H1 (cell line): ENCODE results near the gene TIE1. TPM values are rescaled to one million over a fixed set of nuclear protein-coding genes. Genes with fewer than 3 reads are reported as not detected.

Source experiments
- CTCF ChIA-PET: fragments of 300-600 bp; sonication (Branson Sonifier 250); formaldehyde crosslinking; loops from one replicate; lab custom pipeline; 2021; ENCODE audit not compliant: partially characterized antibody; lab: Charles Lee
- POLR2A ChIA-PET: fragments of 300-600 bp; sonication (Branson Sonifier 250); formaldehyde crosslinking; loops from one replicate; lab custom pipeline; 2021; ENCODE audit warnings: inconsistent platforms; ENCODE audit not compliant: partially characterized antibody; lab: Charles Lee
- DNase-seq, 2 experiments: peaks; one replicate each; pipeline versions ENCODE4 v3.0.0 to v3.0.0-alpha.2; 2010 to 2022; ENCODE audit warnings: low spot score in 2 of 2, low read depth in 1 of 2, mixed read lengths in 1 of 2
- FAIRE-seq: peaks from 2 replicates; lab custom pipeline; 2011; peaks lifted over from hg19 to GRCh38; lab: Jason Lieb, UNC
- H2AFZ ChIP-seq: 2 replicates; pipeline ENCODE4 v1.8.1; 2012; ENCODE audit warnings: low read length, inconsistent platforms
- H2AK5ac ChIP-seq: 2 replicates; pipeline ENCODE4 v1.6.1; 2013; ENCODE audit warnings: low read depth, low read length
- H2BK120ac ChIP-seq: replicated peaks from 2 replicates; pipeline ENCODE3; 2013; ENCODE audit warnings: low read depth, low read length, inconsistent platforms
- H2BK12ac ChIP-seq: 2 replicates; pipeline ENCODE4 v1.6.1; 2013; ENCODE audit warnings: low read depth, low read length
- H2BK15ac ChIP-seq: 2 replicates; pipeline ENCODE4 v1.6.1; 2013; ENCODE audit warnings: low read length
- H2BK20ac ChIP-seq: 2 replicates; pipeline ENCODE4 v1.6.1; 2013; ENCODE audit warnings: low read length
- H2BK5ac ChIP-seq: 2 replicates; pipeline ENCODE4 v1.6.1; 2013; ENCODE audit warnings: low read depth, low read length
- H3K14ac ChIP-seq: 2 replicates; pipeline ENCODE4 v1.6.1; 2013; ENCODE audit warnings: inconsistent platforms; ENCODE audit not compliant: insufficient read length
- H3K18ac ChIP-seq: 2 replicates; pipeline ENCODE4 v1.6.1; 2013; ENCODE audit warnings: low read length; ENCODE audit errors: extremely low read depth
- H3K23ac ChIP-seq: 2 replicates; pipeline ENCODE4 v1.6.1; 2013; ENCODE audit warnings: inconsistent platforms; ENCODE audit not compliant: insufficient read length
- H3K23me2 ChIP-seq: 2 replicates; pipeline ENCODE4 v1.6.1; 2013; ENCODE audit warnings: low read depth, low read length
- H3K27ac ChIP-seq: 2 replicates; pipeline ENCODE4 v1.6.1; 2011; ENCODE audit warnings: low read depth, low read length, inconsistent platforms
- H3K27me3 ChIP-seq, 4 experiments: replicated peaks in 1 of 4; 1 replicate in 1 of 4; 2 replicates in 3 of 4; pipeline versions ENCODE4 v1.6.1 to v1.8.1; 2011 to 2013; ENCODE audit warnings: low read length in 3 of 4, mild to moderate bottlenecking in 3 of 4, inconsistent platforms in 2 of 4, mixed read lengths in 2 of 4, moderate library complexity in 1 of 4; ENCODE audit not compliant: control insufficient read depth in 3 of 4, insufficient read depth in 3 of 4; ENCODE audit errors: extremely low read depth in 1 of 4
- H3K36me3 ChIP-seq, 4 experiments: 2 replicates each; pipeline versions ENCODE4 v1.6.1 to v1.8.1; 2011 to 2013; ENCODE audit warnings: mild to moderate bottlenecking in 4 of 4, low read length in 3 of 4, moderate library complexity in 2 of 4, control low read depth in 1 of 4, inconsistent platforms in 1 of 4; ENCODE audit not compliant: insufficient read depth in 4 of 4, control insufficient read depth in 2 of 4
- H3K4ac ChIP-seq: replicated peaks from 2 replicates; pipeline ENCODE3; 2013; ENCODE audit warnings: low read length, low read depth, mixed read lengths, inconsistent platforms; ENCODE audit not compliant: insufficient read length
- H3K4me1 ChIP-seq, 4 experiments: replicated peaks in 1 of 4; 1 replicate in 1 of 4; 2 replicates in 3 of 4; pipeline versions ENCODE4 v1.6.1 to v1.8.1; 2011 to 2013; ENCODE audit warnings: low read length in 3 of 4, inconsistent platforms in 2 of 4, mixed read lengths in 1 of 4; ENCODE audit not compliant: insufficient read depth in 4 of 4, control insufficient read depth in 3 of 4
- H3K4me2 ChIP-seq, 2 experiments: 2 replicates each; pipeline versions ENCODE4 v1.6.1 to v1.8.1; 2011 to 2013; ENCODE audit warnings: low read depth in 2 of 2, low read length in 2 of 2, control low read depth in 1 of 2, inconsistent platforms in 1 of 2, mild to moderate bottlenecking in 1 of 2; ENCODE audit not compliant: insufficient read depth in 1 of 2
- H3K4me3 ChIP-seq, 4 experiments: fragments of 200-600, 300-600 bp in 1 of 4; sonication (generic), shearing (Covaris generic), sonication (Bioruptor Twin) in 1 of 4; 2 replicates each; pipeline versions ENCODE4 v1.5.1 to v1.8.1; 2011 to 2016; ENCODE audit warnings: low read length in 4 of 4, low read depth in 3 of 4, control low read depth in 2 of 4, inconsistent platforms in 2 of 4, mild to moderate bottlenecking in 2 of 4, mixed read lengths in 1 of 4, moderate library complexity in 1 of 4; ENCODE audit not compliant: insufficient read depth in 2 of 4; ENCODE audit errors: extremely low read depth in 1 of 4
- H3K56ac ChIP-seq: replicated peaks from 2 replicates; pipeline ENCODE3; 2013; ENCODE audit warnings: low read depth, mild to moderate bottlenecking, mixed read lengths, low read length, inconsistent platforms; ENCODE audit not compliant: insufficient read length
- H3K79me1 ChIP-seq: 2 replicates; pipeline ENCODE4 v1.6.1; 2013; ENCODE audit warnings: low read depth, low read length, control low read depth
- H3K79me2 ChIP-seq, 2 experiments: 2 replicates each; pipeline versions ENCODE4 v1.6.1 to v1.8.1; 2012 to 2013; ENCODE audit warnings: low read length in 2 of 2, mild to moderate bottlenecking in 2 of 2, inconsistent platforms in 1 of 2; ENCODE audit not compliant: insufficient read depth in 2 of 2, control insufficient read depth in 1 of 2
- H3K9ac ChIP-seq, 4 experiments: replicated peaks in 1 of 4; 1 replicate in 1 of 4; 2 replicates in 3 of 4; pipeline versions ENCODE4 v1.6.1 to v1.8.1; 2011 to 2013; ENCODE audit warnings: low read depth in 3 of 4, low read length in 3 of 4, control low read depth in 2 of 4, mild to moderate bottlenecking in 2 of 4, moderate library complexity in 2 of 4, inconsistent platforms in 1 of 4; ENCODE audit errors: extremely low read depth in 1 of 4
- H3K9me3 ChIP-seq, 2 experiments: 2 replicates each; pipeline versions ENCODE4 v1.6.1 to v1.8.1; 2012 to 2013; ENCODE audit warnings: mild to moderate bottlenecking in 2 of 2, moderate library complexity in 2 of 2, control low read depth in 1 of 2, inconsistent platforms in 1 of 2, low read depth in 1 of 2, low read length in 1 of 2, mixed read lengths in 1 of 2; ENCODE audit not compliant: insufficient read depth in 2 of 2
- H4K20me1 ChIP-seq, 2 experiments: replicated peaks in 1 of 2; 2 replicates each; pipeline versions ENCODE3 to v1.8.1; 2011 to 2013; ENCODE audit warnings: inconsistent platforms in 2 of 2, low read length in 2 of 2, mild to moderate bottlenecking in 1 of 2; ENCODE audit not compliant: insufficient read depth in 2 of 2, control insufficient read depth in 1 of 2
- H4K5ac ChIP-seq: 2 replicates; pipeline ENCODE4 v1.6.1; 2013; ENCODE audit warnings: low read length, low read depth, mixed read lengths, inconsistent platforms; ENCODE audit not compliant: insufficient read length
- H4K8ac ChIP-seq: 2 replicates; pipeline ENCODE4 v1.8.0; 2013; ENCODE audit warnings: mild to moderate bottlenecking, moderate library complexity, low read length, inconsistent platforms; ENCODE audit not compliant: insufficient read depth; ENCODE audit errors: extremely low read depth
- H4K91ac ChIP-seq: replicated peaks from 2 replicates; pipeline ENCODE3; 2013; ENCODE audit warnings: low read length, mixed read lengths, inconsistent platforms; ENCODE audit not compliant: insufficient read length
- CBX8 ChIP-seq: fragments of 300-800, 300-1000 bp; sonication (generic); IDR thresholded peaks from 2 replicates; pipeline ENCODE4 v1.7.1; 2016; ENCODE audit warnings: low read depth, low read length, borderline replicate concordance
- CTCF ChIP-seq, 3 experiments: IDR thresholded peaks; 1 replicate in 2 of 3; 2 replicates in 1 of 3; pipeline versions ENCODE4 v1.5.1 to v1.6.1; 2011; ENCODE audit warnings: low read length in 3 of 3, mild to moderate bottlenecking in 3 of 3, inconsistent platforms in 2 of 3, low read depth in 1 of 3, moderate library complexity in 1 of 3; ENCODE audit not compliant: insufficient read depth in 1 of 3; ENCODE audit errors: control extremely low read depth in 1 of 3
- EP300 ChIP-seq, 2 experiments: IDR thresholded peaks; 1 replicate in 1 of 2; 2 replicates in 1 of 2; pipeline ENCODE4 v1.6.1; 2011 to 2012; ENCODE audit warnings: low read depth in 2 of 2, low read length in 2 of 2, mild to moderate bottlenecking in 2 of 2, borderline replicate concordance in 1 of 2, inconsistent platforms in 1 of 2, moderate library complexity in 1 of 2
- GABPA ChIP-seq: IDR thresholded peaks from 2 replicates; pipeline ENCODE4 v1.6.1; 2011; ENCODE audit warnings: mild to moderate bottlenecking, low read length, moderate library complexity, borderline replicate concordance; ENCODE audit not compliant: insufficient read depth
- HDAC6 ChIP-seq: IDR thresholded peaks from one replicate; pipeline ENCODE4 v1.7.1; 2012; ENCODE audit warnings: low read depth, mild to moderate bottlenecking, inconsistent platforms, low read length, moderate library complexity
- MAFK ChIP-seq: IDR thresholded peaks from 2 replicates; pipeline ENCODE4 v1.6.1; 2012; ENCODE audit warnings: low read depth, mild to moderate bottlenecking, improper control_type of control experiment, low read length
- NANOG ChIP-seq: IDR thresholded peaks from 2 replicates; pipeline ENCODE4 v1.6.1; 2011; ENCODE audit warnings: low read length, low read depth, mild to moderate bottlenecking, inconsistent platforms; ENCODE audit not compliant: insufficient read depth, poor library complexity, severe bottlenecking
- POLR2A ChIP-seq, 2 experiments: IDR thresholded peaks; 1 replicate in 1 of 2; 2 replicates in 1 of 2; pipeline ENCODE4 v1.6.1; 2011; ENCODE audit warnings: low read depth in 2 of 2, low read length in 2 of 2, mild to moderate bottlenecking in 2 of 2; ENCODE audit errors: control extremely low read depth in 1 of 2
- RXRA ChIP-seq: IDR thresholded peaks from 2 replicates; pipeline ENCODE4 v1.6.1; 2011; ENCODE audit warnings: low read depth, mild to moderate bottlenecking, low read length, moderate library complexity; ENCODE audit not compliant: insufficient read depth
- SP4 ChIP-seq: IDR thresholded peaks from 2 replicates; pipeline ENCODE4 v1.6.1; 2012; ENCODE audit warnings: low read length, inconsistent platforms
- TAF7 ChIP-seq: optimal IDR thresholded peaks from 2 replicates; pipeline ENCODE3; 2011; ENCODE audit warnings: low read depth, mild to moderate bottlenecking, inconsistent platforms, low read length, moderate library complexity, borderline replicate concordance
- TBP ChIP-seq: IDR thresholded peaks from 2 replicates; pipeline ENCODE4 v1.6.1; 2011; ENCODE audit warnings: low read depth, low read length, improper control_type of control experiment
- WGBS, 2 experiments: shearing (Covaris generic) in 1 of 2; methylation state at CpG; one replicate each; pipeline versions ENCODE4 v1.1.6 to v1.1.7; 2013 to 2015; ENCODE audit warnings: low lambda C conversion rate in 2 of 2, mixed read lengths in 2 of 2, inconsistent platforms in 1 of 2, low coverage in 1 of 2, missing lambda C conversion rate in 1 of 2; ENCODE audit not compliant: insufficient replicate concordance in 2 of 2, insufficient coverage in 1 of 2, insufficient read length in 1 of 2; ENCODE audit errors: extremely low coverage in 1 of 2, missing lambda C conversion rate in 1 of 2; 5-methylcytosine and 5-hydroxymethylcytosine counted together
- polyA plus RNA-seq, 7 experiments: library from polyadenylated mRNA; depleted of rRNA in 3 of 7; stranded (reverse) in 5 of 7; unstranded in 2 of 7; fragments of >200 nt in 5 of 7; fragments of 200-250 nt in 2 of 7; gene quantifications; 1 replicate in 5 of 7; 2 replicates in 1 of 7; 4 replicates in 1 of 7; pipeline versions ENCODE4 v1.2.1 to v1.2.3, GENCODE V29; 2011 to 2013; ENCODE audit warnings: missing spikeins in 2 of 7, mixed read lengths in 2 of 7
- total RNA-seq: library from RNA; stranded (reverse); fragmentation: NEBNext Ultra II Directional; extraction: Animal tissue kit (Norgen Biotek cat#: 25700); gene quantifications from 2 replicates; pipeline ENCODE4 v1.2.1, GENCODE V29; 2021

Gene TIE1
- total and polyA plus RNA-seq, 2 of the 8 experiments (the other 6 are each of a cell fraction or from before 2014, with no cell fraction given): 0.74 to 2.2 TPM

DNA sequence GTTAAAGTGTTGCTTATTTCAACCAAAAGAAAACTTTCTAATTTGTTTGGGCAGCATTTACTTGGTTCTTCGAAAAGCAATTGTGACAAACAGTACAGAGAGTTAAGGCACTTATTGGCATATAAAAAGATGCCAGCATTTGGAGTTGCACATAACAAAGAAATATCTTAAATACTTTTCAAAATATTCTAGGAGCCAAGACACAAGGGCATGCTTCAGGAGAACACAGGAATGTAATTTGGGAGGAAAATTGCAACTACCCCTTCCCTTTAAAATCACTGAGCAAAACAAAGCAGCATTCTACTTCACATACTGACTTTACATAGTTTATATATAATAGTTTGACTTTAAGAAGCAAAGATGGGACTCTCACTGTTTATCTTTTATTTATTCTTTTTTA lies 4.6 kb upstream of the TIE1 start:
- H4K8ac ChIP-seq: no peak overlapping the region
- no peak overlapping the region for H3K27ac ChIP-seq
- no peak overlapping the region for H2BK15ac ChIP-seq
- POLR2A ChIA-PET: no interaction called here
- H3K79me1 ChIP-seq: no peaks in the 10 kb centered on the region
- WGBS, 2 experiments: 67% methylated on average over 1 of the region's 1 CpG; no CpG with 5 or more reads in 1 of the 2 experiments
- H3K14ac ChIP-seq: no peak overlapping the region
- H3K27me3 ChIP-seq: no peaks in the 10 kb centered on the region
- H2BK20ac ChIP-seq: no peak overlapping the region
- H3K9ac ChIP-seq: no peak overlapping the region
- H2AFZ ChIP-seq: no peak overlapping the region
- no peak overlapping the region for H4K91ac ChIP-seq
- no peak overlapping the region for H3K18ac ChIP-seq
- no peak overlapping the region for H3K4ac ChIP-seq
- DNase-seq (no peak), FAIRE-seq (no peak)
- no peak overlapping the region for H2BK5ac ChIP-seq
- H3K23ac ChIP-seq: no peak overlapping the region
- H3K36me3 ChIP-seq: no peaks in the 10 kb centered on the region
- CTCF ChIA-PET: interaction anchor here (0.6 to 3.1 kb wide), 2 partner anchors 11 to 45 kb away, joined by 3 to 26 read pairs; partner anchors contain the start of gene C1orf210
- no peaks in the 10 kb centered on the region for H3K79me2 ChIP-seq
- H2BK12ac ChIP-seq: no peak overlapping the region
- no peaks in the 10 kb centered on the region for H4K20me1 ChIP-seq
- peaks cover 1 to 8% (median 6%) of the 10 kb centered on the region in 4 experiments; a peak in 5 of 7 replicates for H3K4me1 ChIP-seq
- H3K4me2 ChIP-seq: no peak overlapping the region
- peak overlapping the region in 1 of 4 experiments; percentile 1; a peak in 1 of 8 replicates for H3K4me3 ChIP-seq
- no peaks in the 10 kb centered on the region; the same call in 1 of the 2 replicates for H3K23me2 ChIP-seq
- H3K9me3 ChIP-seq: no peaks in the 10 kb centered on the region
- no peak overlapping the region for H3K56ac ChIP-seq
- no peak overlapping the region for H2BK120ac ChIP-seq
- H4K5ac ChIP-seq: peak overlapping the region; percentile 52
- no peak overlapping the region for H2AK5ac ChIP-seq
- TF ChIP-seq HDAC6 (no peak), POLR2A (IDR thresholded peaks at IDR 0.05; ENCODE audit: control extremely low read depth in 1 of 2, low read depth in 2 of 2, low read length in 2 of 2) (no peak), EP300 (IDR thresholded peaks at IDR 0.05; ENCODE audit: borderline replicate concordance in 1 of 2, low read depth in 2 of 2, low read length in 2 of 2) (no peak), MAFK (no peak), TAF7 (no peak), TBP (no peak), GABPA (no peak), CBX8 (no peak), SP4 (no peak), CTCF (IDR thresholded peaks at IDR 0.05; ENCODE audit: control extremely low read depth in 1 of 3, insufficient read depth in 1 of 3, low read depth in 1 of 3, low read length in 3 of 3) (no peak), RXRA (no peak), NANOG (no peak)
